NT2/D1 (cell line): ENCODE measurements around the gene FLNB.

ENCODE experiments used
- YY1 ChIP-seq: IDR thresholded peaks from 2 replicates; pipeline ENCODE4 v1.6.1; 2011; ENCODE audit not compliant: insufficient read length, insufficient read depth
- ZNF274 ChIP-seq: IDR thresholded peaks from 2 replicates; pipeline ENCODE4 v1.6.1; 2011; ENCODE audit warnings: mild to moderate bottlenecking, low read depth, low read length

GRCh38 chr3:58001979-58002378, 6.2 kb upstream of the FLNB start:
- no peak for TF ChIP-seq ZNF274
- no peak for TF ChIP-seq YY1
